Left ventricle myocardium superior (tissue), 1 donor: ENCODE measurements around the gene MBP. TPM values are rescaled to one million over a fixed set of nuclear protein-coding genes. Genes with fewer than 3 reads are reported as not detected.
"Not testable (repeated sequence)": the region's sequence is repeated elsewhere in the genome, so short reads cannot be mapped to it uniquely, and the experiment has no call there.

Experiments
- ATAC-seq: fragments of 200-7000 bp; cut with Tn5 transposase; one replicate; pipeline ENCODE4 v1.9.1; 2020; ENCODE audit warnings: mild to moderate bottlenecking, moderate library complexity
- DNase-seq: peaks from one replicate; pipeline ENCODE4 v3.0.0-alpha.2; 2020
- intact Hi-C: fragments of 100-400 bp; cut with micrococcal nuclease; formaldehyde crosslinking; loops from one replicate; pipeline ENCODE4 v1.11.0; 2022
- total RNA-seq: library from RNA; stranded (reverse); fragmentation: NEBNext Ultra II Directional; extraction: Animal tissue kit (Norgen Biotek cat#: 25700); gene quantifications from one replicate; pipeline ENCODE4 v1.2.1, GENCODE V29; 2021
- donor health status: DM: no; HTN: yes; CAD: no; lungs with severe emphysema.

The MBP gene
- total RNA-seq, 1 donor from 2014 or later, result 32.7 TPM

DNA sequence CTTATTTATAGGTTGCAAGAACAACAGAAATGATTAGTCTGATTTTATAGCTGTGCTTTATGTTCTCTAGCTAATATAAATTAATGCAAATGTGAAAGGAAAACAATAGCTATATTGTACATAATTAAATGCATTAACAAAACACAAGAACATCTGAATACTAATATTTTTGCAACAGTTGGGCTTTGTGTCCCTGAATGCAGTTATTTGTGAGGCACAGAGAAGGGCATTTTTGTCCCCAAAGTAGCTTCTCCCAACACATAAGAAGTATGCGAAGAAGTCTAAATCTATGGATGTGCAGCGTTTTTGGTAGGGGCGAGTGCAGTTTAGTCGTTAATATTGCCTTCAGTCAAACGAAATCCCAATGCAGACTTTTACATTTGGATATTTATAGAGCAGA, 110.0 kb downstream of the MBP start:
- intact Hi-C loops, result no loop called here
- no peak for ATAC-seq
- DNase-seq, result no peak

DNA sequence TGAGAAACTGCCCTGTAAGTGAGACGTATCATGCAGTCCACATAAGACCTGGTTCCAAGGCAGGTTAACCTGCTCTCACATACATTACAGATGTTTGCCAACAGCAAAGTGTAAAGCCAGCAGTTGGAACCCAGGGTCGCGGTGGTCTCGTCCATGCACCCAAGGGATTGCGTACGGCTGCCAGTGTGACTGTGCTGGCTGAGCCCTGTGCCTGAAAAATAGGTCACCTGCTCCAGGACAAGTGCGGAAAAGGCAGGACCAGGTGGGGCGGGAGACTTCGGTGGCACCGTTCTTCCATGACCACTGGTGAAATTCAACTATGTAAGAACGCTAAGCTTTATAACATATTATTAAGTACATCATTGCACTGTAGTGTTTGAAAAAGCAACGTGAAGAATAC, 110.5 kb downstream of the MBP start:
- intact Hi-C loops, result no loop called here
- DNase-seq, result no peak
- ATAC-seq, result no peak

DNA sequence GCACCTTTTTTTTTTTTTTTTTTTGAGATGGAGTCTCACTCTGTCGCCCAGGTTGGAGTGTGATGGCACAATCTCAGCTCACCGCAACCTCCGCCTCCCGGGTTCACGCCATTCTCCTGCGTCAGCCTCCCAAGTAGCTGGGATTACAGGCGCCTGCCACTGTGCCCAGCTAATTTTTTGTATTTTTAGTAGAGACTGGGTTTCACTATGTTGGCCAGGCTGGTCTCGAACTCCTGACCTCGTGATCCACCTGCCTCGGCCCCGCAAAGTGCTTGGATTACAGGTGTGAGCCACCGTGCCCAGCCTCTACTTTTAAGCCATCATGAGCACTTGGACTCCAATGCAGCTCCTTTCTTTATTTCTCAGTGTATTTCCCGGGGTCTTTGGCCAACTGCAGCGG, 111.1 kb downstream of the MBP start:
- DNase-seq, intact Hi-C loops, ATAC-seq: not testable (repeated sequence)

DNA sequence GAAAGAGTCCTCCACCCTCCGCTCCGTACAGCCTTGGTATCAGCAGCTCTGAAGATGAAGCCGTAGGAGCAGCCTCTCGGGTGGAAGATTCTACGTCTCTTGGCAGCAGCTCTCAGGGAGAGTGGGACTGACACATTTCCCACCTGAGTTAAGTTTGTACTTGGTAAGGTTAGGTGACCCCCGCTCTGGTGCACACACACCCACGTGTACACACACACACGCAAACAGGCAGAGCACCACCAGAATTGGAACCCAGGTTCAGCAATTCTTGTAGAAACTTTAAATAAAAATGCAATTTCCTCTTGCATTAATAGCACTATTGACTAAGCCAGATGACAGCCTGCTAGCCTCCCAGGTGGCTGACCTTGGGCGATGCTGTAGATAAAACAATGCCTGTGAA, 111.5 kb downstream of the MBP start:
- no peak for DNase-seq
- no peak for ATAC-seq
- intact Hi-C loops, result no loop called here

DNA sequence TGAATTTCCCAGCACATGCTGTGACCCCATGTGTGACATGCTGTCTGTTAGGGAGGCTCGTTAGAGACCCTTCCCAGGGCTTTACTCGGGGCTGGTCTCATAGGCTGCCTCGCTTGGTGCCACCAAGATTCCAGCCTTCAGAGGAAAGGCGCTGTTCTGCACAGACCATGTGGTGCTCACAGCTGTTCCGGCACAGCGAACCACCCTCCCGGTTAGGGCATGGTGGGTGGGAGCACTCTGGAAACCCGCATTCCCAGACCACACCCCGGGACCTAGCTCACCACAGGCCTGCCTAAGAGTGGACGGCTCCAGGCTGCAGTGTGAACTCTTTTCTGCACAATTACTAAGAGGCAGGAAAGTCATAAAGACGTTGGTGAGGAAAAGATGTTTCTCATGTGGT, 112.0 kb downstream of the MBP start:
- no peak for ATAC-seq
- DNase-seq, result no peak
- intact Hi-C loops, result no loop called here

DNA sequence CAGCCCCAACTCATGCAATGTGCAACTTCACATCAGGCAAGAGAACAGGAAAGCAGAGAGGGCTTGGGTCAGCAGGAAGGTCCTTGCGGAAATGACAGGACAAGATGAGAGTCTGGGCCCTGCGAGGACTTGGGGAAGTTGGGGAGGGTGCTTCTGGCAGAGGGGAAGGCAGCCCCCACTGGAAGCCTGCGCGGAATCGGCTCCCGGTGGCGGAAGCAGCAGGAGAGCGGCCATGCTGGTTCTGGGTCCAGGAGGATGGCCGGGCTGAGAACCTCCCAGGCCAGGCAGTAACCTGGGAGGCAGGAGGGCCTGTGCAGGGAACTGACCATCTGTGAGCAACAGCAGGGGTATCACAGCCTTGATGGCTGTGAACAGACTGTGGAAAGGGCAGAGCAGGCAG, 112.9 kb downstream of the MBP start:
- intact Hi-C loops, result no loop called here
- ATAC-seq (no peak), DNase-seq (no peak)

DNA sequence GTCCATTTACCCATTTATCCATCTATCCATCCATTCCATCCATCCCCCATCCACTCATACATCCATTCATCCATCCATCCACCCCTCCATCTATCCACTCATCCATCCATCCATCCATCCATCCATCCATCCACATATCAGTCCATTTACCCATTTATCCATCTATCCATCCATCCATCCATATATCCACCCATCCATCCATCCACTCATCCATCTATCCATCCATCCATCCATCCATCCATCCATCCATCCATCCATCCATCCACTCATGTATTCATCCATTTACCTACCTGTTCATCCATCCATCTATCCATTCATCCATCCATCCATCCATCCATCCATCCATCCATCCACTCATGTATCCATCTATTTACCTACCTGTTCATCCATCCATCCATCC, 113.9 kb downstream of the MBP start:
- ATAC-seq, DNase-seq, intact Hi-C loops: not testable (repeated sequence)

DNA sequence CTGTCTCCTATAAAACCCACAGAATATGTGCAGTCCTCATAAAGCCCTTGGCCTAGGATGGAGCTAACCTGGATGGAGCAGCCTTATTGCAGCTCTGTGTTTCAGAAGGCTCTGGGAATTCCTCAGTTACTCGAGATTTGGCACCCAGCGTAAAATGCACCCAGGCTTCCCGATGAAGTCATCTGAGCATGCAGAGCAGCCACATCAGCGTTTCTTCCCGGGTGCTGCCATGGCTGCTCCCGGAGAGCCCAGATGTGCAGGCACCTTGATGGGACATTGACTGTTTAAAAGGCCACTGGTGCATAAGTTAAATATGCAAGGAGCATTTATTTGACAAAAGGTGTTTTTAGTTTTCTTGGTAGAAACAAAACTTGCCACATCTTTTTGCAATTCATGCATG, 115.2 kb downstream of the MBP start:
- DNase-seq (no peak), ATAC-seq (no peak)
- intact Hi-C loops, result no loop called here

DNA sequence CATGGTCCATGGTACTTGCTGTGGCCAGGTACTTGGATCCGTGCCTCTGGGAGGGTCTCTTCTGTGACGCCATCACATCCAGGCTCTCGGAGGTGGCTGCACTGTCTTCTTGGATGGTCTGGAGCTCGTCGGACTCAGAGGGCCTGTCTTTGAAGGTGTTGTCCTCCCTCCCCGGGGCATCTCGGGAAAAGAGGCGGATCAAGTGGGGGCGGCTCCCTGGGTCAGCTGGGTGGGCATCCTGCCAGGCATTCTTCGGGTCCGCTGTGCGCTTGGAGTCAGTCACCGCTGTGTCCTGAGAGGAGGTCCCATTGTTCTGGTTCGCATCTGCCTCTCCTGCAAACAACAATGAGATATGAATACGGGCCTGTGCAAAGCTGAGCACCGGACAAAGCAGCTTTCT, 115.6 kb downstream of the MBP start:
- ATAC-seq, result no peak
- intact Hi-C loops, result no loop called here
- no peak for DNase-seq

DNA sequence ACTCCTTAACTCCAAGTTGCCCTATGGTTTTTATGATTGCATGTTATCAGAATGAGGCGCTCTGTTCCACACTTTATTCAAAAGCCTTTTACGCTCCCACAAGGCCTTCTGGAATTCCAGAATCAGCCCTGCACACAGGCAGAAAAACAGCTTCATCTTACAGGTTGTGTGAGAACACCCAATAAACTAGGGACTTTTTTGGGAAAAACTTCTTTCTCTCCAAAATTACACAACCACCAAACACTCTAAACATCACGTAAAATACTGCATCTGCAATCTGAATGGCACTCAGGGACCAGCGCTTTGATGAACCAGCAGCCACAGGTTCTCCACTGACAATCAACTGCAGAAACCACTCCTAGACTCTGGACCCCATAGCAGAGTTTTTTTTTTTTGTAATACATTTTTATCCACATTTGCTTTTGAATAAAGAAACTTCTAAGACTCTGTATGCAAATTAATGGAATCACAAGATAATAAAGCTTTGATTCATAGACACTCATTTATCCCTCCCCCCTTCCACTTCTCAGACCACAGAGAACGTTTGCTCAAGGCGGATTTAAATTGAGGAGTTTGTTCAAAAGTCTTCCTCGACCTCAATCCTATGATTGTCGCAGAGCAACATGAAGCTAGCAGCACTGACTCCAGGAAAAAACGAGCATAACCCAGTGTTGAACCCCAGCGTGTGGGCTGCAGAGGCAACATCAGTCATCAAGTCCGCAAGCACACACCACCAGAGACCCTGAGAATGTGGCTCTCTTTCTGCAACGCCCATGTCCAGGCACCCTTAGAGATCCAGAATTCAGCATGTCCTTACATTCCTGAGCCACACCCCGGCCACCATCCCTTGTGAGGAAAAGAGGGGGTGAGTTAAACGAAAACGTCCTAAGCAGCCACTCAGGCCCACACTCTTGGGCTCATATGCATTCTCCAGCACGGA, 116.5 kb downstream of the MBP start:
- intact Hi-C loops, result no loop called here
- ATAC-seq, result no peak
- DNase-seq, result no peak

DNA sequence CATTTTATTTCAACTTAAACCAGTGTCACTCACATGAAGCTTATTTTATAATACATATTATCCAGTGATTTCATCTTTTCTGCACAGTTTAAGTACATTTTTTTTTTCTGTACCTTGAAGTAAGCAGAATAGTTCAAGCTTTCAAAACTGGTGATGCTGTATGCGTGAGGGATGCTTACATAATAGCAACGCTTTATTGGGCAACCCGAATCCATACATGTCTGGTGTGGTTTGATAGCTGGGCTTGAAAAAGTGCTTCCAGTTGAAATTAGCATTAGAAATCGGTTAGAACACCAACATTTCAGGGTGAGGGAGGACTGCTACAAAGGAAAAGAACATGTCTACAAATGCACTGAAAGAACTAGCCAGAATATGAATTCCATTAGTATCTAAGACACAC, 117.4 kb downstream of the MBP start:
- intact Hi-C loops, result no loop called here
- ATAC-seq (no peak), DNase-seq (no peak)

DNA sequence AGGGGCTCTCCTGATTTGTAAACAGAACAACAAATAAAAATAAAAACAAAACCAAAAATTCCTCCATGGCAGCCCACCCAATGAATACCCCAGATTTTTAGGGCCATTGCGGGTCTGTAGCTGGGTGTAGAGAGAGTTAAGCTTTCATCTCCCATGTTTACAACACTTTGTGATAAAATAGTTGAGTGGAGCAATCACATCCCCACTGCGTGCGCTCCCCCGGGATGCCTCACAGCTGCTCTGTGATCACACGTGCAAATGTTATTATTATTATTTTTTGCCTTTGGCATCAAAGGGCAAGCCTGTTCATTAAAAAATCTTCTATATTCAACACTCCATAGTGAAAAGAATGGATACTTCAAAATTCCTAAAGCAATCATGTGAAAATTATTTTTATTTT, 118.0 kb downstream of the MBP start:
- DNase-seq (peak; percentile 74), ATAC-seq (peak; percentile 66)
- intact Hi-C loops, result no loop called here

DNA sequence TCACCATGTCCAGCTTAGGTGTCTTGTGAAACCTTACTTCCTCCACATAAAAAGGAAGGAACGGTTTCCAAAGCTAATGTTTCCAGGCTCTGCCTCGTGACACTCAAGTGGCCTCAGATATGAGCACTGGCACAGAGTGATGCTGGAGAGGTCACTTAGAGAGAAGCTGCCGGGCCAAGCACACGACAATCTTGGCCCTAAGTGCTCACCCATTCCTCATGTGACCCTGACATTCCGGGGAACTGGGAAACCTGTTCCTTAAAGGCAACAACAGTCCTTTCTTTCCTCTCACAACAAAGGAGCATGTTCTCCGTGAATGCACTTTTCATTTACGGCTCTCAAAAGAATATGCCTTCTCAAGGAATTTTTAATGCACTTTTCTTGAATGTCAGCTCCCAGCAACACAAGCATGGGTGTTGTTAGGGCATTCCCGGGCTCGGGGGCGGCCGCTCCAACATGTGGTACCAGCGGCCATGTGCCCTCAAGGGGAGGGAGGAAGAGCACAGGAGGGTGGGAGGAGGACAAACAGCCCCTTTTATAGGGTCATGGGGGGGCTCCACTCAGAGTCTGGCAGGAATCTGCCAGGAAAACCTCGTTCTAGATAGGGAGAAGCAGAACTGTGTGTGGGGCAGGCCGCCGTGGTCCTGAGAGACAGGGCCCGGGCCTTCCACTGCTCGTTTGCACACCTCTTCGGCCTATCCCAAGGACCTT, 118.6 kb downstream of the MBP start:
- ATAC-seq (peak; percentile 98), DNase-seq (peak; percentile 73)
- intact Hi-C loops, result no loop called here

DNA sequence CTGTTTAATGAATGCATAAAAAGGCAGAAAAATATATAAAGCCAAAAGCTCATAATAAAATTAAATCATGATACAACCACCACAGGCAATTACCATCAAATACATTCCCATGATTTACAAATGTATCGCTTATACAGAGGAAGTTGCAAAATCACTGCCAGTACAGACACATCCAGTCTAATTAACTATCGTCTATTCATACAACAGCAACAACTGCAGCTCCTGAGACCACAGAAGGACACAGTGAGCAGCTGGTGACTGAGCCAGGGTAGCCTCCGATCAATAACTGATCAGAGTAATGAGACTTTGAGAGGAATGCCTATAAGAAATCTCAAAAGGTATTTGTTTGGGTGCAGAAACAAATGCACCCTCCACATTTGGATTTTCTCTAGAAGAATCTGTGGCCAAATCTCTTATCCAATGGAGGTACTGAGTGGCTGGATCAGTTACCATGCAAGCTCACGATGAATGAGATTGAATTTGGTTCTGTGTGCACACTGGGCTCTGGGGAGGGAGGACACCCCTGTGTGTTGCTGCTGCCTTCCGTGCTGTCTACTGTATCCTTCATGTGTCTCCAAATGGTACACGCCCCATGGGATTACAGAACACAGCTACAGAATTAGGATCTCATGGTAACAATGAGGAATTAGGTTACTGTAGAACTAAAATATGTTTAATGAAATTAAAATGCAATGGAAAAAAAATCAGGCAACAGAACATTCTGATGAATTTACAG, 119.6 kb downstream of the MBP start:
- intact Hi-C loops, result no loop called here
- peak; percentile 32 for ATAC-seq
- DNase-seq, result no peak

DNA sequence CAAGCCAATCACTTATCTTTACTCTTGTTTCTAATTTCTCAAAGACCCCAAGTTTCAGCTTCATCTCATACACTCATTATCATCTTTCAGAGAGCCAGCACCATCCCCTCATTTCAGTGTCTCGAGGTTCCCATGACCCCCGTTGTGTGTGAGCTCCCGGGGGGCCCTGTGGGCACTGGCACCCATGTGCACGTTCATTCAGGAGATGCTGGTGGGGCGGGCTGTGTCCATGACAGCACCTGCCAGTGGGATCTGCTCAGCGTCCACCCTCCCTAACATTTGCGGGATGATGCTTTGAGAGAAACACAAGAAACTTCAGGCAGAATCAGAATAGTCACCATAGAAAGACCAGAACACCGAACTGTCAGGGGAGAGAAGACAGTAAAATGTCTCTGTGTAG, 120.5 kb downstream of the MBP start:
- ATAC-seq (no peak), DNase-seq (no peak)
- intact Hi-C loops, result no loop called here

DNA sequence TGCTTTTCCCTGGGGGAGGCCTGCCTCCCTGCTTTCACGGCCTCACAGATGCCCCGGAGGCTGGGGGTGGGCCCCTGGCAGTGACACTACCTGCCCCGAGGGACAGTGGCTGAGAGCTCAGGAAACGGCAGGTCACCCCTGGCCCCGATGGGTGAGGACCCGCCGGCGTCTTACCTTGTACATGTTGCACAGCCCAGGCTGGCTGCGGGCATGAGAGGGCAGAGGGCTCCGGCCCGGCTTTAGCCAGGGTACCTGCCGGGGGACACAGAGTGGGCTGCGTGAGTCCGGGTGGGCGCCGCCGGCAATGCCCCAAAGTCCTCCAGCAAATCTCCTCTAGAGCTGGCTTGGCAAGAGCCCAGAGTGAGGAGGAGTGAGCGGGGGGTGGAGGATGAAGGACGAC, 122.9 kb downstream of the MBP start:
- ATAC-seq (no peak), DNase-seq (no peak)
- intact Hi-C loops, result no loop called here

DNA sequence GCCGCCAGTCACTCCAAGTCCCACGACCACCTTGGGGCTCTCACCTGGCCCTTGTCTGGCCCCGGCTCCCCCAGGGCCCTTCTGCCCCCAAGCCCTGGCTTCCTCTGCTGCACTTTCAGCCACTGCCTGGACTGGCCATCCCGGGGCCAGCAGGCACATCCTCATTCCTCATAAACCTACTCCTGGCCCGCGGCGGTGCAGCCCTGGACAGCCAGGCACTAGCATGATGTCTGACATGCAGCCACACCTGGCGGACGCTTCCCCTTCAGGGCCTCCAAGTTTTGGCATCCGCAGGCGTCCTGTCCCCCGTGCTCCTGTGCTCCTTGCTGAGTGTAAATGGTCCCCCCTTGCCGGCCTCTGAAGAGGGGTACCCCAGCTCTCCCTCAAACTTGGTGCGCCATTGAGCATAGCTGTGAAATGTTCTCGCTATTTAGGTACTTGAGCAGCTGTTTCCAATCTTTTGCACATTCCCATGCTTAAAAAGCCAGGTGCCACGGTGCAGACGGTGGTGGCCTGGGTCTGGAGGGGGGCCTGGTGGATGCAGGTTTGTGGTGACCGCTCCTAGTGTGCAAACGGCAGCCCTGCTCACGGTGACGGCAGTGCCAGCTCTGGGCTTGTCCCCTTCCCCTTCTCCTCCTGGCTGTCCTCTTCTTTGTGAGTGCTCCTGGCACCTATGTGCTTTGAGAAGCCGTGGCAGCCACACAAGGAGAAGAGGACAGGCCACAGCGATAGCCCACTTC, 123.8 kb downstream of the MBP start:
- DNase-seq (no peak), ATAC-seq (peak; percentile 14)
- intact Hi-C loops, result no loop called here

DNA sequence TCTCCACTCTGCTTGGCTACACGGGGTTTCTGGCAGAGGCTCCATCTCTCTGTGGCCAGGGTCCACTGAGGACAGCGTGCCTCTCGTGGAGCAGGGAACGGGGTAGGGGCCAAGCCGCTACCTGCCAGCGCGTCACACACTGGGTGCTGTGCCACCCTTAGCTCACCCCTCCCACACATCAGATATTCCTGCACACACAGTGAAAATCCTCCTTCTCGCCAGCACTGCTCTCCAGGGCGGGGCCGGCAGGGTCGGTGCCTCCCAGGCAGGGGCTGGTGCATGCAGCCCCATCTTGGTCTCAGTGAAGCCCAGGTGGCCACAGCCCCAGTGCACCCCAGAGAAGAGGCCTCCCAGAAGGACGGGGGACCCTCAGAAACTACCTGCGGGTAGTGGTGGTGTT, 124.6 kb downstream of the MBP start:
- DNase-seq, result no peak
- ATAC-seq, result no peak
- intact Hi-C loops, result no loop called here

DNA sequence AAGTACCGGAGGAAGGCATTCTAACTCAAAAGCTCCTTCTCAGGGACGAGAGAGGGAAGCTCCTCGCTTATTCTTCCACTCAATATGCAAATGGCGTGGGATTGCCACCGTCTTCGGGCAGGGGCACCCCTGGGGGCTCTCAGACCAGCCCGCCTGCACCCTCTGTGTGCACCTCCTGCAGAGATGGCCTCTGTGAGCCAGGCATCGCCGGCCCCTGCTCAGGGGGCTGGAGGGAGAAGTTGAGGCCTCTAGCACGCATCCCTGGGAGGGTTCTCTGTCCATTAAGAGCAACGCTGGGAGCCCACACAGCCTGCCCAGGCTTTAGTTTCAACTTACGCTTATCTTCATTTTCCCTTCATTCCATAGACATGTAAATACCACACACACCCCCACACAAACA, 125.3 kb downstream of the MBP start:
- ATAC-seq, result no peak
- no peak for DNase-seq
- intact Hi-C loops, result no loop called here
